CD14-positive monocyte (primary cell): Measurements from ENCODE around the gene STARD13. TPM values are rescaled to one million over a fixed set of nuclear protein-coding genes. Genes with fewer than 3 reads are reported as not detected.

Source experiments
- DNase-seq, 3 donors: peaks; one replicate each; pipeline ENCODE4 v3.0.0-alpha.2; 2011 to 2022
- H2AFZ ChIP-seq: 2 replicates; pipeline ENCODE4 v1.6.0; 2012; ENCODE audit warnings: mild to moderate bottlenecking, low read depth, low read length, inconsistent platforms; ENCODE audit not compliant: insufficient read depth, poor library complexity, severe bottlenecking
- H3K27ac ChIP-seq, 2 donors: 1 replicate in 1 of 2; 2 replicates in 1 of 2; pipeline ENCODE4 v1.5.1; 2012 to 2013; ENCODE audit warnings: low read length in 2 of 2, control low read depth in 1 of 2, inconsistent platforms in 1 of 2, low read depth in 1 of 2, mild to moderate bottlenecking in 1 of 2
- H3K27me3 ChIP-seq, 2 donors: one replicate each; pipeline versions ENCODE4 v1.6.0 to v1.6.1; 2011 to 2013; ENCODE audit warnings: low read length in 2 of 2; ENCODE audit not compliant: control insufficient read depth in 2 of 2, insufficient read depth in 2 of 2
- H3K36me3 ChIP-seq, 2 donors: replicated peaks in 1 of 2; 1 replicate in 1 of 2; 2 replicates in 1 of 2; pipeline versions ENCODE4 v1.5.1 to v1.6.1; 2012 to 2013; ENCODE audit warnings: low read length in 2 of 2, control low read depth in 1 of 2, inconsistent platforms in 1 of 2, mild to moderate bottlenecking in 1 of 2; ENCODE audit not compliant: insufficient read depth in 2 of 2, control insufficient read depth in 1 of 2
- H3K4me1 ChIP-seq, 2 donors: 1 replicate in 1 of 2; 2 replicates in 1 of 2; pipeline versions ENCODE4 v1.5.1 to v1.6.1; 2012 to 2013; ENCODE audit warnings: low read length in 2 of 2, control low read depth in 1 of 2, inconsistent platforms in 1 of 2, mild to moderate bottlenecking in 1 of 2, moderate library complexity in 1 of 2; ENCODE audit not compliant: insufficient read depth in 2 of 2, control insufficient read depth in 1 of 2
- H3K4me2 ChIP-seq: replicated peaks from 2 replicates; pipeline ENCODE3; 2012; ENCODE audit warnings: low read length, moderate library complexity, mild to moderate bottlenecking; ENCODE audit not compliant: poor library complexity, severe bottlenecking; ENCODE audit errors: extremely low read depth
- H3K4me3 ChIP-seq, 3 experiments: fragments of 200-600 bp in 1 of 3; sonication (generic) in 1 of 3; replicated peaks in 1 of 3; 1 replicate in 2 of 3; 2 replicates in 1 of 3; pipeline ENCODE4 v1.5.1; 2011 to 2013; ENCODE audit warnings: low read length in 3 of 3, mild to moderate bottlenecking in 3 of 3, control low read depth in 2 of 3, low read depth in 2 of 3, inconsistent platforms in 1 of 3, moderate library complexity in 1 of 3
- H3K79me2 ChIP-seq: 2 replicates; pipeline ENCODE4 v1.6.0; 2012; ENCODE audit warnings: mild to moderate bottlenecking, control low read depth, inconsistent platforms, low read length, moderate library complexity; ENCODE audit not compliant: insufficient read depth
- H3K9ac ChIP-seq: 2 replicates; pipeline ENCODE4 v1.6.0; 2017; ENCODE audit warnings: low read length, mild to moderate bottlenecking; ENCODE audit not compliant: insufficient read depth, poor library complexity, severe bottlenecking
- H3K9me3 ChIP-seq, 2 donors: replicated peaks in 1 of 2; 1 replicate in 1 of 2; 2 replicates in 1 of 2; pipeline versions ENCODE4 v1.5.1 to v1.6.1; 2012 to 2013; ENCODE audit warnings: low read length in 2 of 2, control low read depth in 1 of 2; ENCODE audit not compliant: control insufficient read depth in 1 of 2, insufficient read depth in 1 of 2
- H4K20me1 ChIP-seq: 2 replicates; pipeline ENCODE4 v1.6.0; 2012; ENCODE audit warnings: mild to moderate bottlenecking, low read length, control low read depth, moderate library complexity; ENCODE audit not compliant: insufficient read depth
- H3K27ac Mint-ChIP-seq, 7 donors: one replicate each; pipeline ENCODE4 v1.8.0; 2020; ENCODE audit warnings: mild to moderate bottlenecking in 7 of 7, mixed read lengths in 7 of 7, moderate library complexity in 6 of 7, inconsistent platforms in 2 of 7
- H3K27me3 Mint-ChIP-seq, 3 donors: one replicate each; pipeline ENCODE4 v1.8.0; 2021 to 2022; ENCODE audit warnings: low read depth in 3 of 3, mild to moderate bottlenecking in 3 of 3, mixed read lengths in 3 of 3, moderate library complexity in 3 of 3, inconsistent platforms in 1 of 3
- H3K36me3 Mint-ChIP-seq, 2 donors: one replicate each; pipeline ENCODE4 v1.8.0; 2020; ENCODE audit warnings: mixed read lengths in 2 of 2, inconsistent platforms in 1 of 2, mild to moderate bottlenecking in 1 of 2
- H3K4me1 Mint-ChIP-seq: one replicate; pipeline ENCODE4 v1.8.0; 2020; ENCODE audit warnings: mild to moderate bottlenecking, mixed read lengths
- H3K4me3 Mint-ChIP-seq, 2 donors: one replicate each; pipeline ENCODE4 v1.8.0; 2020; ENCODE audit warnings: mild to moderate bottlenecking in 2 of 2, mixed read lengths in 2 of 2, moderate library complexity in 1 of 2
- H3K9me3 Mint-ChIP-seq, 7 donors: one replicate each; pipeline ENCODE4 v1.8.0; 2020 to 2022; ENCODE audit warnings: mixed read lengths in 7 of 7, mild to moderate bottlenecking in 6 of 7, moderate library complexity in 6 of 7, inconsistent platforms in 2 of 7
- WGBS: methylation state at CpG from one replicate; pipeline ENCODE4 v1.1.5; 2013; ENCODE audit warnings: missing lambda C conversion rate; ENCODE audit not compliant: insufficient coverage; 5-methylcytosine and 5-hydroxymethylcytosine counted together
- intact Hi-C, 2 donors: fragments of 100-400 bp; cut with micrococcal nuclease; formaldehyde crosslinking; loops; one replicate each; pipeline versions ENCODE4 v1.15.0 to v1.15.1; 2023
- polyA plus RNA-seq, 3 donors: library from polyadenylated mRNA; depleted of rRNA in 1 of 3; unstranded in 2 of 3; stranded (reverse) in 1 of 3; fragments of 300-500 nt in 2 of 3; fragments of >200 nt in 1 of 3; fragmentation: Illumina TruSeq in 2 of 3; gene quantifications; 1 replicate in 2 of 3; 2 replicates in 1 of 3; pipeline ENCODE4 v1.2.3, GENCODE V29; 2012 to 2021
- TF ChIP-seq, protein P1 (sequence below): fragments of 200-600 bp; IDR thresholded peaks from one replicate; pipeline ENCODE4 v1.8.0; 2022; ENCODE audit warnings: antibody characterized with exemption, mild to moderate bottlenecking

STARD13 gene
- polyA plus RNA-seq, 3 donors, result 0.37 to 0.69 (median 0.60) TPM

GRCh38 chr13:33181264-33181663 lies 104.3 kb downstream of the STARD13 start:
- intact Hi-C loops, result no loop called here
- no peaks in the 10 kb centered on the region for H3K36me3 ChIP-seq
- Mint-ChIP-seq H3K9me3 (peaks cover 0 to 1% (median 0%) of the 10 kb centered on the region in 7 donors), H3K4me1 (peaks cover under 1% of the 10 kb centered on the region), H3K36me3 (no peaks in the 10 kb centered on the region), H3K4me3 (no peak overlapping the region), H3K27me3 (no peaks in the 10 kb centered on the region), H3K27ac (no peak overlapping the region)
- H3K27ac ChIP-seq, result no peak overlapping the region
- no peak overlapping the region for H2AFZ ChIP-seq
- no peak overlapping the region for H3K9ac ChIP-seq
- no peaks in the 10 kb centered on the region for H3K79me2 ChIP-seq
- H3K4me2 ChIP-seq, result no peak overlapping the region
- TF ChIP-seq, protein P1, sequence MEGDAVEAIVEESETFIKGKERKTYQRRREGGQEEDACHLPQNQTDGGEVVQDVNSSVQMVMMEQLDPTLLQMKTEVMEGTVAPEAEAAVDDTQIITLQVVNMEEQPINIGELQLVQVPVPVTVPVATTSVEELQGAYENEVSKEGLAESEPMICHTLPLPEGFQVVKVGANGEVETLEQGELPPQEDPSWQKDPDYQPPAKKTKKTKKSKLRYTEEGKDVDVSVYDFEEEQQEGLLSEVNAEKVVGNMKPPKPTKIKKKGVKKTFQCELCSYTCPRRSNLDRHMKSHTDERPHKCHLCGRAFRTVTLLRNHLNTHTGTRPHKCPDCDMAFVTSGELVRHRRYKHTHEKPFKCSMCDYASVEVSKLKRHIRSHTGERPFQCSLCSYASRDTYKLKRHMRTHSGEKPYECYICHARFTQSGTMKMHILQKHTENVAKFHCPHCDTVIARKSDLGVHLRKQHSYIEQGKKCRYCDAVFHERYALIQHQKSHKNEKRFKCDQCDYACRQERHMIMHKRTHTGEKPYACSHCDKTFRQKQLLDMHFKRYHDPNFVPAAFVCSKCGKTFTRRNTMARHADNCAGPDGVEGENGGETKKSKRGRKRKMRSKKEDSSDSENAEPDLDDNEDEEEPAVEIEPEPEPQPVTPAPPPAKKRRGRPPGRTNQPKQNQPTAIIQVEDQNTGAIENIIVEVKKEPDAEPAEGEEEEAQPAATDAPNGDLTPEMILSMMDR, result no peak
- no peak for DNase-seq
- no peak overlapping the region for H3K4me3 ChIP-seq
- H4K20me1 ChIP-seq, result no peaks in the 10 kb centered on the region
- no peaks in the 10 kb centered on the region for H3K27me3 ChIP-seq
- H3K9me3 ChIP-seq, result no peaks in the 10 kb centered on the region
- H3K4me1 ChIP-seq, result no peaks in the 10 kb centered on the region

DNA sequence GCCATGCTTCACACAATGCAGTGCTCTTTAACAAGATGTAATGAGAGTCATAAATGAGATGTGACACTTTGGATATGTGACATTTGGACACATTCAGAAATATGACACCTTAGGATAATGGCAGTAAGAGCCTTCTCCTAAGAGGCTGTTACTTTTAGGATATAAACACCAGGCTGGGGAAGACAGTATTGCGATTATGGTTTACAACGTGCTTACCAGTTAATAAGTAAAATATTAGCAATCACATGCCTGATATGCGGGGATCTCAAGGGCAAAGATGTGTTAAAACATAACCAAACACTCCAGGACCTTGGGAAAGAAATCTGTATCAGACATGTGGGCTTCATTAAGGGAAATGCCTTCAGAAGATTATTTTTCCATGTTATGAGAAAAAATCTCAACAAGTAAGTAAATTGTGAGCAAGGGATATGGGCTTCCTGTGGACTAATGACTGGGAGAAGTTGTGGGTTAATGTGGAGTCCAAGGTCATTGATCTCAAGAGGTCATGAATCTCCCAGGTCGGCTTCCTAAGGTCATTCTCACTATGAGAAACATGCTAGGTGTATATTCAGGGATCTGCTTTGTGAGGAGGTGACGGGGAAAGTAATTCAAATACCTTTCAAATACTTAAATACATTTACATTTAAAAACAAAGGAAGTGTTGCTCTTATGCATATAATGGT lies 105.3 kb downstream of the STARD13 start:
- Mint-ChIP-seq H3K27ac (no peak overlapping the region), H3K27me3 (no peaks in the 10 kb centered on the region), H3K4me1 (no peaks in the 10 kb centered on the region), H3K4me3 (no peak overlapping the region), H3K9me3 (peaks cover 0 to 1% (median 0%) of the 10 kb centered on the region in 7 donors), H3K36me3 (no peaks in the 10 kb centered on the region)
- no peak for DNase-seq
- Histone ChIP-seq H3K79me2 (no peaks in the 10 kb centered on the region), H3K27ac (no peak overlapping the region), H3K9me3 (no peaks in the 10 kb centered on the region), H3K36me3 (no peaks in the 10 kb centered on the region), H3K4me1 (no peaks in the 10 kb centered on the region), H3K27me3 (no peaks in the 10 kb centered on the region), H3K9ac (no peak overlapping the region), H3K4me3 (no peak overlapping the region), H3K4me2 (no peak overlapping the region), H4K20me1 (no peaks in the 10 kb centered on the region), H2AFZ (no peak overlapping the region)
- WGBS, result no CpG with 5 or more reads among the region's 5 CpGs
- intact Hi-C loops, result no loop called here
- TF ChIP-seq, protein P1, result no peak
